ENCODE data around the gene FADS1.
A peak's percentile ranks its signal among the peaks of the same experiment; 100 is the strongest.

The FADS1 gene

DNA sequence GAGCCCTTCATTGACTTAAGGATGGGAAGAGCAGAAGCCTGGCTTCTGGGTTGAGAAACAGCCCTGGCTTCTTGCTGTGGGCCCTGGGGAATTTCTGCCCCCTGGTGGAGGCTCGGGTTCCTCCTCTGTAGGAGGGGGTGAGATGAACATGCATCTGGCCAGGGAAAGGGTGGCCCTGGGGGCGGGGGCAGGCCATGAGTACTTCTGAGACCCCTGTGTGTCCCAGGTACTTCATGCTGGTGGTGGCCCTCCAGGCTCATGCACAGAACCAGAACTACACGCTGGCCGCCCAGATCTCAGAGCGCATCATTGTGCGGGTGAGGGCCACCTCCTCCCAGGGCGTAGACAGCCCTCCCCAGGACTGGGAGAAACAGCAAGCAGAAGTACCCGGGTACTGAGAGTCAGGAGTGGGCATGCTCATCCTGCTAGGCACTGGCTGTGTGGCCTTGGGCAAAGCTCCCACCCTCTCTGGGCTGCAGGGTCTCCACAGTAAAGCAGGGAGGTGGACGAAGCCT, 40.2 kb downstream of the FADS1 start:
- DNase-seq (ENCODE audit: low spot score), result peak; percentile 100

DNA sequence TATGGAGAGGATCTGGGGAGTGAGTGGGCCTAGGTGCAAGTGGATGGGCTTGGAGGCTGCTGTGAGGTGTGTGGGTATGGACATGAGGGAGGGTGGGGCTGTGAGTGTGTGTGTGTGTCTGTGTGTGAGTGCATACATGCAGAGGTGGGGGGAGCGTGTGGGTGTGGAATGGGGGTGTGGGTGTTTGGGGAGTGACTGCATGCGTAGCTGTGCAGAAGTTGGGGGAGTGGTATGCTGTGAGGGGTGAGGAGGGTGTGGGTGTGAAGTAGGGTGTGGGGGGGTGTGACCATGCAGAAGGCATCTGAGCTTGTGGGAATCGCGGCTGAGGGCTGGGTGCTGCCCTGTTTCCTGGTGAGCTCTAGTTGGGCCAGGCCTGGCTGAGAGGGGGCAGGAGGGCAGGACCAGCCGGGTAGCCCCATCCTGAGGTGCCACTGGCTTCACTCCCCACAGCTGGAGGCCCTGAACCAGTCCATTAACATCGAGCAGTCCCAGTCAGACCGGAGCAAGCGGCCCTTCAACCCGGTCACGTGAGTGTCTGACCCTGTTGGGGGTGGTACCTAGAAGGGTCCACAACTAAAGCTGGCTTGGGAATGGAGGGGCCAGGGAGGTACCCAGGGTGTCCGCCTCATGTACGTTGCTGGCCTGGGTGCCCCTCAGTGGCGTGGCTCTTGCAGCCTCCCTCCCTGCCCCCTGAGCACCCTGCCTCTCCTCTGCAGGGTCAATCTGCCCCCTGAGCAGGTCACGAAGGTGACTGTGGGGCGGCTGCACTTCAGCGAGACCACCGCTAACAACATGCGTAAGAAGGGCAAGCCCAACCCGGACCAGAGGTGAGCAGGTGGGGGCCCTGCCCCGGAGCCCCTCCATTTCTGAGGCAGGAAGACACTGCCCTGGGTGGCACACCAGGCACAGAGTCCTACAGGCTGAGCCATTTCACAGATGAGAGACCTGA, 40.9 kb downstream of the FADS1 start:
- DNase-seq (ENCODE audit: low spot score), result no peak

DNA sequence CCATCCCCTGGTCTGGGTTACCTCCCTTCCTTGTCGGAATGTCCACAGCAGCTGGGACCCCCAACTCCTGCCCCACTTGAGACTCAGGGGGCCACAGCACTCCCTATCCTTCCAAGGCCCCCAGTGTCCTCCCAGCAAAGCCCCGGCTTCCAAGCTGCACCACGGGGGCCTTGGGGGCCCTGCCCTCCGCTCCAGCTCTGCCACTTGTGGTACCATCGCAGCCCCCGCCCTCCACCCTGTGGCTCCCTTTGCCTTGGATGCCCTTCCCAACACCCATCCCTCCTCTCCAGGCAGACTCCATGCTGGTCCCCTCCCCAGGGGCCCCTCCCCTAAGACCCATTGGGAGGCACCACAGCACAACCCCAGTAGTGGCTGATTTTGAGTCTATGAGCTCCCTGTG, 41.7 kb downstream of the FADS1 start:
- no peak for DNase-seq (ENCODE audit: low spot score)

DNA sequence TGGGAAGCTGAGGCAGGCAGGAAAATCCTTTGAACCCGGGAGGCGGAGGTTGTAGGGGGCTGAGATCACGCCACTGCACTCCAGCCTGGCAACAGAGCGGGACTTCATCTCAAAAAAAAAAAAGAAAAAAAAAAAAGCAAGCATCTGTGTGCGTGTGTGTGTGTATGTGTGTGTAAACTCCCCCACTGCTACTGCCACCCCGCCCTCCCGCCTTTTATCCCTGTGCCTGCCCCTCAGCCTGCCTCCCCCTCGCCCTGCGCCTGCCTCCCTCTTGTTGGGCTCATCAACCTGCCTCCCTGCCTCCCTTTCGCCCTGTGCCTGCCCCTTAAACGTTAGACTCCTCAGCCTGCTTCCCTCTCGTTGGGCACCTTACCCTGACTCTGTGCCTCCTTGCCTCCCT, 42.4 kb downstream of the FADS1 start:
- no peak for DNase-seq (ENCODE audit: low spot score)

DNA sequence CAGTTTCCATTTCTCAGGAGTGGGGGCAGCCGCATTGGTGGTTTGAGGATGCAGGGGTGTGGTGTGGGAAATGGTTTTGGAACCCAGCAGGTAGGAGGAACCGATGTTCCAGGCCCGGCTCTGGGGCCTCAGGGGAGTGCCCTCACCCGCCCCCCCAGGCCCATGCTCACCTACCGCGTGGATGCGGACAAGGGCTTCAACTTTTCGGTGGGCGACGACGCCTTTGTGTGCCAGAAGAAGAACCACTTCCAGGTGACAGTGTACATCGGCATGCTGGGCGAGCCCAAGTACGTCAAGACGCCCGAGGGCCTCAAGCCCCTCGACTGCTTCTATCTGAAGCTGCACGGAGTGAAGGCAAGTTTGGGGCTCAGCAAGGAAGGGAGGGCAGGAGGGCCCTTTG, 43.0 kb downstream of the FADS1 start:
- DNase-seq (ENCODE audit: low spot score), result no peak

DNA sequence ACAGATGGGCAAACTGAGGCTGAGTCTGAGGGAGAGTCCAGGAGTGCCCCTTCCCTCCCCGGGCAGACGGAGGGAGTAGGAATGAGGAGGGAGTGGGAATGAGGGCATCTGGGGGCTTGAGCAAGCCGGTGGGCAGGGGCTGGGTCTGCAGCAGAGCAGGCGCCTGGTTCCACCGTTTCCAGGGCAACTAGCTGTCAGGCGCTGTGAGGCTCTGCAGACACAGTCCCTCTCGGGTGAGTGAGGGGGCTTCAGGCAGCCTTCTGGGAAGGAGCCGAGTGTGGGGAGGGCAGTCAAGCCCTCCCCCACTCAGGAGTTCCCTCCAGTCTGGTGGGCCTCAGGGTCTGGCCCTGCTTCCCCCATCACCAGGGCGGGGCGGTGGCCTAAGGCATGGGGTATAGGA, 43.4 kb downstream of the FADS1 start:
- no peak for DNase-seq (ENCODE audit: low spot score)

DNA sequence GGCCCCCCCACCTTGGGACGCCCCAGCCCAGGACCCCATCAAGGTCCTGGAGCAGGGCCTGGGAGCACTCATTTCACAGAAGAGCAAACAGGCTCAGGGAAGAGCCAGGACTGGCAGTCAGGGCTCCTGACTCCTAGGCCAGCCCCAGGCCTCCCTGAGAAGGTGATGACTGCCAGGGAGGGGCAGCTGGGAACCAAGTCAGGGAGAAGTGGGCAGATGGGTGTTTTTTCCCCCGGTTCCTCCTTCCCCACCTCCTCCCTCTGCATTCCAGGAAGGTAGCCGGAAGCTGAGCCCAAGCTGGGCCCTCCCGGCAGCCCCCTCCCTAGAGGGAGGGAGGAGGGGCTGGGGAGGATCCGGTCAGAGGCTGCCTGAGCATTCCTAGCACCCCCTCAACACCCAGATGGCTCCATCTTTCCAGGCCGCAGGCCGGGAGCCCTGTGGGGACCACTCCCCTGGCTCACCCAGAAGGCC, 44.8 kb downstream of the FADS1 start:
- no peak for DNase-seq (ENCODE audit: low spot score)

DNA sequence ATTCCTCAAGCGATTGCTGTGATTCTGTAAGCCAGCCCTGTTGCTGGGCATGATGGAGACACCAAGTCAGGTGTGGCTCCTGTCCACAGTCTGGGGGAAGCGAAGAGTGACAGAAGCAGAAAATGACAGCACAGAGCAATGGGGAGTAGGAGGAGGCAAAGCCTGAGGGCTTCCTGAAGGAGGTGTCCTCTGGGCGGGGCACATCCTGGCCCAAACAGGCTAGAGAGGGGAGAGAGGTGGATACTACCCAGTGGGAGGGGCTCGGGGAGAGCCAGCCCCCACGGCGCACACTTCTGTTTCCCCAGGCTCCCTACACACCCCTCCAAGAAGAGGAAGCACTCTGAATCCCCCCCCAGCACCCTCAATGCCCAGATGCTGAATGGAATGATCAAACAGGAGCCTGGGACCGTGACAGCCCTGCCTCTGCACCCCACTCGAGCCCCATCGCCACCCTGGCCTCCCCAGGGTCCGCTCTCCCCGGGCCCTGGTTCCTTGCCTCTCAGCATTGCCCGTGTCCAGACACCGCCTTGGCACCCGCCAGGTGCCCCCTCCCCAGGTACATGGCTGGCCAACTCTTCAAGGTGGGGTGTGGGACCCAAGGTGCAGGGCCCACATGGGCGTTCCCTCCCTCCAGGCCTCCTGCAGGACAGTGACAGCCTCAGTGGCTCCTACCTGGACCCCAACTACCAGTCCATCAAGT, 45.5 kb downstream of the FADS1 start:
- DNase-seq (ENCODE audit: low spot score), result no peak

DNA sequence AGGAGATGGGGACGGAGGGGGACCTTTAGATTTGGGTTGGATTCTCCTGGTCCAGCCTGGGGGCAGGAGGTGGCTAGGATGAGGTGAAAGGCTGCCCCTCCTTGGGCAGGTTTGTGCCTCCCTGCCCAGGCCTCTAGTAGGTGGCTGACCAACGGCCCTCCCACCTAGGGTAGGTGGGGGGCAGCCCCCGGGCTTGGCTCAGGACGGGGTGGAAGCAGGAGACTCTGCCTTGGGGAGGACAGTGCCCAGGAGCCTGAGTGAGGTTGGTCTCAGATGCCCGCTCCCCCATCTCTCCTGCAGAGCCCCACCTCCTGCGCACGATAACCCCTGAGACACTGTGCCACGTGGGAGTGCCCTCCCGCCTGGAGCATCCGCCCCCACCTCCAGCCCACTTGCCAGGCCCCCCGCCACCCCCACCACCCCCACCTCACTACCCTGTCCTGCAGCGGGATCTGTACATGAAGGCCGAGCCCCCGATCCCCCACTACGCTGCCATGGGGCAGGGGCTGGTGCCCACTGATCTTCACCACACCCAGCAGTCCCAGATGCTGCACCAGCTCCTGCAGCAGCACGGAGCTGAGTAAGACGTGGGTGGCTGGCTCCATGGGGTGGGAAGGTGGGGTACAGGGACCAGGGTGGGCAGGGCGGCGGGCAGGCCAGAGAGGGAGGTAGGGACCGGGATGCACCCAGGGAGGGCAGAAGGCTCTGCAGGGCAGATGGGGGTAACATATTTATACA, 46.7 kb downstream of the FADS1 start:
- DNase-seq (ENCODE audit: low spot score), result no peak

DNA sequence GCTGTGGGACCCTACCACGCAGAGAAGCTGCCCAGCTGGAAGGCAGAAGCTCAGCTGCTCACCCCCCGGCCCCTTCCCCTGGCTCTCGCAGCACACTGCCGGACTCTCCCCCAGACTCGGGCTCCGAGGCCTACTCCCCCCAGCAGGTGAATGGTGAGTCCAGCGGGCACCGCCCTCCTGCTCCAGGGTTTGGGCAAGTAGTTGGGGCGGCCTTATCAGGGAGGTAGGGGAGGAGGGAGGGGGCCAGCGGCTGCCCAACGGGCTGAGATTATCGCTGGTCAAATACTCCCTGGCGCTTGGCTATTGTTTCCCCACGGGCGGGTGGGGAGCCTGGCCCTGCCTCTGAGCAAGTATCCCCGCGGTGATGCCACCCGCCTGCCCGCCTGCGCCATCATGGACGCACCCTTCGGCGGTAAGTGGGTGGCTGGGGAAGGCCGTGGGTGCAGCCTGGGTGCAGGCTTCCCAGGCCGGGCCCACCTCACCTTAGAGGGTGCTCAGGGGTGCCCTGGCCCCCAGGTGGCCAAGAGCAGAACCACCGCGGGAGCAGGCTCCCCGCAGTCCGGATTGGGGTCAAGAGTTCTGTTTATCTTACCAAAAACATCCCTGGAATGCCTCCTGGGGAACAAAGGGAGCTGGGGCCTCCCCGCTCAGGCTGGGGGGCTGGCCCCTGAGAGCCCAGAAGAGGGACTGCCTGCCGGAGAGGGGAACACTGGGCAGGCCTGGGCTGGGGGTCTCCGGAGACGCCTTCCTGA, 47.5 kb downstream of the FADS1 start:
- DNase-seq (ENCODE audit: low spot score), result peak; percentile 77

DNA sequence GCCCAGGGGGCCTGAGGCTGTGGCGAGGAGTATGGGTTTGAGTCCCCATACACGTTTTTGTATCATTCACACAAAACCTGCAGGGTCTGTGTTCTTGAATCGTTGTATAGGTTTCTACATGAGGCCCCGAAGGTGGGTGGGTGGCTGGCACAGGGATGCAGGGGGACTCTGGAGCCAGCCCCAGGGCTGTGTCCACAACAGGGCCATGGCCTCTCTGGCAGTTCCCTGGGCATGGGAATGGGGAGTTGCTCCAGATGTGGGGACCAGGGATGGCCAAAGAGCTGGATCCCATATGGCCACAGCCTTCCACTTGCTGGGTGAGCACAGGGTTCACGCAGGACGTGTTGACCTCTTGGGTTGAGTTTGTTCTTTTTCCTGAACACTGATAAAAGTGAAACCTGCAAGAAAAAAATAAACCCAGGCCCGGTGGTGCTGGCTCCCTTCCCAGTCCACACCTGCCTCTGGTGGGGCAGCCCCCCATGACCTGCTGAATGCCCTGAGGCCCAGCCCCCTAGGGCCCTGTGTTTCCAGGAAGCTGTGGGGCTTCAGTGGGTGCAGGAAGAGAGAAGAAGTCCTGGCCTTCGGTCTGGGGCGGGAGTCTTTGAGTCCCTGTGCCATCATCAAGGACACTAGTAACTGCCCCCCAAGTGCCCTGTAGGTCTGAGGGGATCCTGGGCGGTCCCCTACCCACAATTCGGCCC, 48.3 kb downstream of the FADS1 start:
- DNase-seq (ENCODE audit: low spot score), result no peak

DNA sequence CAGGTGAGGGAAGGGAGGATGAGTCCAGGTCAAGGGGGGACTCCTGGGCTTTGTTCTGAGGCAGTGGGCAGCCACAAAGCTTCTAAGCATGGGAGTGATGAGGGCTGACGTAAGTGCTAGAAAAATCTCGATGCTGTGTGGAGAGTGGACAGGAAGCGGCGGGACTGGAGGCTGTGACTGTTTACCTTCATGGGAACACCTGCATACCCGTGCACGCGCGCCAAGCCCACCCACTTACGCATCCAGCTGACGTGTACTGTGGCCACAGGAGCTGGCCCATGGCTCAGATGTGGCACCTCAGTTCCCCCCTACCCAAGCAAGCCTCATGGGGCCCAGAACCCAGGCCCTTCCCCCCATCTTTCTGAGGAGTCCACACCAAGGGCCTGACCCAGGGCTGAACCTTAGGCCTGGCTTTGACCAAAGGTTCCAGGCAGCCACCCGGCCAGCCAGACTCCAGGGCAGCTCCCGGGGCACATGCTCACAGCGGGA, 50.4 kb downstream of the FADS1 start:
- DNase-seq (ENCODE audit: low spot score), result no peak

DNA sequence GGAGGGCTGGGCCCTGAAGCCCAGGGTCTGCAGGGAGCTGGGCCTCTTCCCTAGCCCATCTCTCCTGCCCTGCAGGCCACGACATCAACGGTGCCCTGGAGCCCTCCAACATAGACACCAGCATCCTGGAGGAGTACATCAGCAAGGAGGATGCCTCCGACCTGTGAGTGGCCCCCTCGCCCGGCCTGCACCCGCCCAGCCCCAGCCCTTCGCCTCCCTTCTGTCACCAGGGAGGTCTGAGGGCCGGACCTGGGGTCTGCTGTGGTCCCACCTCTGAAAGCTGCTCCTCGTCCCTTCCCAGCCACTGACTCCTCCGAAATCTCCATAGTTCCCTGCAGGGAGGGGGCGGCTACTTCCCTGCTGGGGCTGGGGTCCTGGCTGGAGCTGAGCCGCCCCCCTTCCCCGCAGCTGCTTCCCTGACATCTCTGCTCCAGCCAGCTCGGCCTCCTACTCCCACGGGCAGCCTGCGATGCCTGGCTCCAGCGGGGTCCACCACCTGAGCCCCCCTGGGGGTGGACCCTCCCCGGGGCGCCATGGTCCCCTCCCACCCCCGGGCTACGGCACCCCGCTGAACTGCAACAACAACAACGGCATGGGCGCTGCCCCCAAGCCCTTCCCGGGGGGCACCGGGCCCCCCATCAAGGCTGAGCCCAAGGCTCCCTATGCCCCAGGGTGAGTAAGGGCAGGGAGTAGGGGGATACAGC, 51.1 kb downstream of the FADS1 start:
- DNase-seq (ENCODE audit: low spot score), result no peak

DNA sequence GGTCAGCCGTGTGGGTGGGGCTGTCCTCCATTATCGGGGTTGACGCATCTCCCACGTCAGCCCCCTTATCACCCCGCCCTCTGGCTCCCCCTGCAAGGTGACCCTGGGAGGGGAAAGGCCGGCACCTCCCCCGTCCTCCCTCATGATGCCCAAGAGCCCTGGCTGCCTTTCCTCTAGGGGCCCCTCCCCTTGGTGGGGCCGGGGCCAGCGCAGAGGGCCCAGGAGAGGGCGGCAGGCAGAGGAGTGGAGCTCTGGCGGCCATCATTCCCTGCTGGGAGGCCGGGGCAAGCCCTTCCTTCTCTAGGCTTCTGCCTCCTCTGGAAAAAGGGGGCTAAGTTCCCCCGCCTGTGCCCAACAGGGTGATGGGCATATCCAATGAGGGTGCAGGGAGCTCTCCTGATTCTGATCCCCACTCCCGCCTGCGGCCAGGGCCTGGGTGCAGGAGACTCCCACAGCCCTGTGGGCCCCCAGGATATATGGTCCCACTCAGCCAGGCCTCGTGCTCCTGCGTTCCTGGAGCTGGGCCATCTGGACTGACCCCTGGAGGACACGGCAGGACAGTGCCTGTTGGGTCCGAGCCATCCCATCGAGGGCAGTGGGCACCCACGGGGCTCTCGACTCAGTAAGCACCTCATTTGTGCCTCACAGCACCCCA, 52.1 kb downstream of the FADS1 start:
- DNase-seq (ENCODE audit: low spot score), result no peak

DNA sequence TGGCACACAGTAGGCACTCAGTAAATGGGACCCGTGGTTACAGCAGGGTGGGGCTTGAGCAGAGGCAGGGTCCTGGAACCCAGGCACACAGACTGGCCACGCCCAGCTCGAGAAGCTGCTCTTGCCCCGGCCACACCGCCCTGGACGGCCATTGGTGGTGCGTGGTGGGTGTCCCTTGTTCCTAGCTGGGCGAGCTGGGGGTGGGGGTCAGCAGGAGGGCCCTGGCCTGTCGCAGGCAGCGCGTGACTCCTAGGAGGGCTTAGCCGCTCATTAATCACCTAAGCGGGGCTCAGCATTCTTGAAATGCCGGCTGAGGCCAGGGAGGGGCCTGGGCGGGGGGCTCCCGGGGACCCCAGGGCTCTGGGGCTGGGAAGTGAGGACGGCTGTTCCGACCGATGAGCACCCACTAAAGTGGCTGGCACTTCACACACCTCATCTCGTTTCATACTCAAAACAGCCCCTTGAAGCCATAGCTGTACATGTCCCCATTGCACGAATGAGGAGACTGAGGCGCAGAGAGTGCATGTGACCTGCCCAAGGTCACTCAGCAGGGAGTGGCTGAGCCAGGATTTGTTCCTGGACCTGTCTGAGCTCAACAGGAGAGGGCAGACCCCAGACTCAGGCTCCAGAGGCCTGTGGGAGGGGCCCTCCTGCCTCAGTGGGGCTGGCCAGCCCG, 52.7 kb downstream of the FADS1 start:
- DNase-seq (ENCODE audit: low spot score), result no peak

DNA sequence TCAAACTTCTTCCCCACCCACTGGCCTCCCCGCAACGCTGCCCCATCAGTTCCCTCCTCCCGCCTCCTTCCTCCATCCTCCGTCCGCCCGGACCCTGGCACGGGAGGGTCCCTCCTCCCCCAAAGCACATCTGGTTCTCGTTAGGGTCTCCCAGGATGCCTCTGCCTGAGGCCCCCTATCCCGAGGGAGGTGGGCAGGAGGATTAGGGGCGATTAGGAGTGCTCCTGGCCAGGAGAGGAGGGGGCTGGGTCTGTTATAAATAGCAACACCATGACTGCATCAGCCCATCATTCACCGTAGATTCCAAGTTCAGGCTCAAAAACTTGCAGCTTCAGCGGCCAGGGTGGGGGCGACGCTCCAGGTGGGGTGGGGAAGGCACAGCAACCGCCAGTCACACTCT, 54.0 kb downstream of the FADS1 start:
- DNase-seq (ENCODE audit: low spot score), result no peak

DNA sequence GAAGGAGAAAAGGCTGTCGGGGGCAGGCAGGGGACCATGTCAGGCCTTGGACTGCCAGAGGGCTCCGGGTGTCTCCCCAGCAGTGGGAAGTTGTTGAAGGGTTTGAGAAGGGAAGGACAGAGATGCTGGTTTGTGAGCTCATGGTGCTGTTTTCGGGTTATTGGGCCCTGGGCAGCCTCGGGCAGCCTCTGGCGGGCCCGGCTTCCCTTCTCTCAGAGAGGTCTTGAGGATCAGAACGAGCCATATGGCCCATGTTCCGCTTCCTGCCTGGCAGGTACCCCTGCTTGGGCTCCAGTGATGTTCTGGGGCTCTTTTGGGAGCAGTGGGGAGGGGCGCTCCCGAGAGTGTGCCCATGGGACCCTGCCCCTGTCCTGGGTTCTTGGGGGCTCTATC, 54.6 kb downstream of the FADS1 start:
- no peak for DNase-seq (ENCODE audit: low spot score)

DNA sequence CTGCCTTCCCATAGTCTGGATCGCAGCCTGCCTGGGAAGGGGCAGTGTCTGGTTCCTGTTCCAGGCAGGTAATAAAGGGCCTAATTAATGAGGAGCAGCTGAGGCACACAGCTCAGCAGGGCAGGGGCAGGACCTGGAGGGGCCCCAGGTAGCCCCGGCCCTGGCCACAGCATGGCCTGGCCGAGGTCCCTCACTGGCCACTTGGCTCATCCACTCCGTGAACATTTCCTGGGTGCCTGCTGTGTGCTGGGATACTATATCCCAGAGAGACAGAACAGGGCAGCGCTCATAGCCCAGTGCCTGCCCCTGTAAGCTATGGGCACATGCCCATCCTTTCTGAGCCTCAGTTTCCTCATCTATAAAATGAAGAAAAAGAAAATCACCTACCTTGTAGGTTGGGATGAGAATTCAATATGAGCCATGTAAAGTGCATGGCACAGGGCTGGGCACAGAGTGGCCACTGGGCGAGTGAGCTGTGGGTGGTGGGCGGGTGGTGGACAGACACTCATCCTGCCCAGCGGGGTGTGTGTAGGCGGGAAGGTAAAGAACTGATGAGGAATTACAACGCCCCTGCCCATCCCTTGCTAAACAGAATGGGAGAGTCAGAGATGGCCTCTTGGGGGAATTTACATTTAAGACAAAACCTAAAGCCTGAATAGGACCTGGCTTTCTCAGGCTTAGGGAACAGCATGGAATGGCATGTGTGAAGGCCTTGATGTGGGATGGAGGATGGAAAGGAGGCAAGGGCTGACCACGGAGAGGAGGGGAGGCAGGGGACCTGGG, 55.2 kb downstream of the FADS1 start:
- DNase-seq (ENCODE audit: low spot score), result no peak
